Coronary artery (tissue), 2 donors: ENCODE measurements around the gene FBXL17.

Source experiments
- DNase-seq: peaks from one replicate; pipeline ENCODE4 v3.0.0-alpha.2; 2017; ENCODE audit warnings: low spot score
- H3K27ac ChIP-seq, 2 donors: fragments of 200-600 bp; sonication (generic); one replicate each; pipeline ENCODE4 v1.5.1; 2016 to 2019
- H3K4me3 ChIP-seq: fragments of 200-600 bp; sonication (generic); 2 replicates; pipeline ENCODE4 v1.5.1; 2016; ENCODE audit warnings: mild to moderate bottlenecking, moderate library complexity
- TF ChIP-seq, protein P1 (sequence below): fragments of 200-600 bp; sonication (generic); IDR thresholded peaks from one replicate; pipeline ENCODE4 v1.5.1; 2019; ENCODE audit warnings: antibody characterized with exemption

FBXL17 gene

DNA sequence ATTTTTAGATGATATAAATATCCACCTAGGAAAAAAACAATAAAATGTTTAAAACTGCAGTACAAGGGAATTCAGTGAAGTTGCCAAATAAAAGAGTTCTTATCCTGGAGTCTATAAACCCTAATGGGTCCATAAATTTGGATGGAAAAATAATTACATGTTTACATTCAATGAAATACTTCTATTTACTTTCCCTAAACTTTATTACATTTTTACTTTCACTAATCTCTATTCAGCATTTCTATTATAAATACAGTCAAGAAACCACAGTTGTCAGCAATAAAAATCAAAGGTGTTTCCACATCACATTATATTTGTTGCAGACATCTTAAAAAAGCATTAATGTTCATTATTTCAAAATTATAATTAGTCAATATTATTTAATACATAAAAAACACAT, 118.6 kb downstream of the FBXL17 start:
- Histone ChIP-seq H3K27ac (no peak overlapping the region), H3K4me3 (no peak overlapping the region)
- no peak for DNase-seq
- TF ChIP-seq, protein P1, sequence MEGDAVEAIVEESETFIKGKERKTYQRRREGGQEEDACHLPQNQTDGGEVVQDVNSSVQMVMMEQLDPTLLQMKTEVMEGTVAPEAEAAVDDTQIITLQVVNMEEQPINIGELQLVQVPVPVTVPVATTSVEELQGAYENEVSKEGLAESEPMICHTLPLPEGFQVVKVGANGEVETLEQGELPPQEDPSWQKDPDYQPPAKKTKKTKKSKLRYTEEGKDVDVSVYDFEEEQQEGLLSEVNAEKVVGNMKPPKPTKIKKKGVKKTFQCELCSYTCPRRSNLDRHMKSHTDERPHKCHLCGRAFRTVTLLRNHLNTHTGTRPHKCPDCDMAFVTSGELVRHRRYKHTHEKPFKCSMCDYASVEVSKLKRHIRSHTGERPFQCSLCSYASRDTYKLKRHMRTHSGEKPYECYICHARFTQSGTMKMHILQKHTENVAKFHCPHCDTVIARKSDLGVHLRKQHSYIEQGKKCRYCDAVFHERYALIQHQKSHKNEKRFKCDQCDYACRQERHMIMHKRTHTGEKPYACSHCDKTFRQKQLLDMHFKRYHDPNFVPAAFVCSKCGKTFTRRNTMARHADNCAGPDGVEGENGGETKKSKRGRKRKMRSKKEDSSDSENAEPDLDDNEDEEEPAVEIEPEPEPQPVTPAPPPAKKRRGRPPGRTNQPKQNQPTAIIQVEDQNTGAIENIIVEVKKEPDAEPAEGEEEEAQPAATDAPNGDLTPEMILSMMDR, result no peak

DNA sequence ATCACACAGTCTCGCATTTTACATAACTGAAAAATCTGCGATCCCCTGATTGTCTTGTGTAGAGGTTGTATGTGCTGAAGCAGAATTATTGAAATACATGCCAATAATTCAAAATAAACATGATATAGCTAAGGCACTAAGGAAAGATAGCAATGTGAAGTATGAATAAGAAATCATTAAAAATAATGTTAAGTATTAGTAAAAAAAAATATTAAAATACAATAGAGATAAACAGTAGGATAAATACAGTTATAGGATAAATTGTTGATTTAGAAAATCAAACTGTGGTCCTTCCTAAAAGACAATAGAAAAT, 121.1 kb downstream of the FBXL17 start:
- TF ChIP-seq, protein P1, result no peak
- no peak overlapping the region for H3K27ac ChIP-seq
- no peak overlapping the region for H3K4me3 ChIP-seq
- DNase-seq, result no peak

DNA sequence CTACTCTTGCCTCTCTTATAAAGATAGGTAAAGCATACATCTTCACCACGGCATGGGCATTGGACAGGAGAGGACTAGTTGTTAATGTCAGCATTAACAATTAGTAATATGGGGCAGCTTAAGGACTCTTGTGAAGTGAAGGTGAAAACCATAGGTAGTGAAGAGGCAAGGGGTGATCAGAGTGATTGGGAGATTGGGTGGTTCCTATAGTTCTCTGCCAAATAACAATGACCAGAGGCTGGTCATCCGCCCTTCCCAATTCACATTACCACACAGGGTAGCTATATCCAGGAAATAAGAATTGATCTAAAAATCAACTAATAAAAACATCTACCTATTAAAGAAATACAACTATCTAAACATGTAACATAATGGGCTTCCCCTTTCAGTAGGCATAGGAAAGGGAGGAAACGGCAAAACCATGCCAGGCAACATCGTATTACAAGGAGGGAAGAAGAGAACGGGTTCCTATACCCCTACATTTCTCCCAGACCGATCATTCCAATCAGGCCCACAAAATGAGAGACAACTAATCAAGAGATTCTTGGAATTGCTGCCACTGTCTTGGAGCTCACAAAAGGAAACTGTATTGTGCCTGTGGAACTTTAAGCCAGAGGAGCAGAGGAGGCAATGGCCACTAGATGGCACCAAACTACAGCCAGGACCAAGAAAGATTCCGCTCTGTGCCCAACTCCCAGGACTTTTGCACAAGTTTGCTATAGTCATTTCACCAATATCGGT, 121.6 kb downstream of the FBXL17 start:
- peak overlapping the region; percentile 40 for H3K4me3 ChIP-seq
- DNase-seq, result no peak
- TF ChIP-seq, protein P1, result peak; percentile 94
- no peak overlapping the region for H3K27ac ChIP-seq

DNA sequence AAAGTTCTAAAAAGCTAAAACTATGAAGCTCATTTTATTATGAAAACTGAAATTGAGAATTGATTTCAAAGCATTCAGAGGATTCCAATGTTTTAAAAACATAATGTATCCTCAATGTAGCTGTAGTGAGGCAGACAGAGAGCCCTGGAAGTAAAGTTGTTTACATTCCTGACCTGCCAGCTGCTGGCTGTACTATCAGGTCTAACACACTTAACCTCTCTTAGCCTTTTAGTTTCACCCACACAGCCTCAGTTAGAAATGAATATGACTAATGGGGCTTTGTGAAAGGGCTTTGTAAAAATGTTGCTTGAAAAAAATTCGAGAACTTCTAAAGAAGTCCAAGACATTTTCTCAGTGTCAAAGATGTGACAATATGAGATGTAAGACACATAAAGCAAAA, 122.6 kb downstream of the FBXL17 start:
- TF ChIP-seq, protein P1, result no peak
- Histone ChIP-seq H3K4me3 (no peak overlapping the region), H3K27ac (no peak overlapping the region)
- DNase-seq, result no peak

DNA sequence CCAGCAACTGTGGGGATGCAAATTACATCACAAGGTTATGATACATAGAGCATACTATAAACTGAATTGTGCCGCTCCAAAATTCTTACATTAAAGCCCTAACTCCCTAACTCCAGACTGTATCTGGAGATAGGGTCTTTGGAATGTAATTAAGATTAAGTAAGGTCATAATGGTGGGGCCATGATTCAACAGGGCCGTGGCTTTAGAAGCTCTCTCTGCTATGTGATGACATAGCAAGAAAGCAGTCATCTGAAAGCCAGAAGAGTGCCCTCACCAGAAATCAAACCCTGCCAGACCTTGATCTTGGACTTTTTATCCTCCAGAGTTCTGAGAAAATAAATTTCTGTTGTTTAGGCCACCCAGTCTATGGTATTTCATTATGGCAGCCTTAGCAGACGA, 123.9 kb downstream of the FBXL17 start:
- TF ChIP-seq, protein P1, result no peak
- no peak for DNase-seq
- H3K27ac ChIP-seq, result no peak overlapping the region
- no peak overlapping the region for H3K4me3 ChIP-seq

DNA sequence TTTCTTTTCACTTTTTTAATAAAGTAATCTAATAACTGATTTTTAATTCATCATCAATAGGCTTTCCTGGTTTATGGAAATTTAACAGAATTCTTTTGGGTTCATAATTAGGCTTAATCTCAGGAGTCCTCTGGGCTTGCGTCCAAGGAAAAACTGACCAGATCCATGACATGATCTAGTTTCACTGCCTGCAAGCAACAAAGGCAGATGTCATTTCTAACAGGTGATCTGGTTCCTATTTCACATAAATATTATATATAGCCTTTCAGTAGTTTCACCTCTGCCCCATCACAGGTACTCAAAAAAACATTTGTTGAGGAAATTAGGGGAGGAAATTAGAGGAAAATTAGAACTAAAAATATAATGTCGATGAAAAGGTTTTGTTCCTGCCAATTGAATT, 126.4 kb downstream of the FBXL17 start:
- no peak for DNase-seq
- no peak overlapping the region for H3K27ac ChIP-seq
- TF ChIP-seq, protein P1, result no peak

DNA sequence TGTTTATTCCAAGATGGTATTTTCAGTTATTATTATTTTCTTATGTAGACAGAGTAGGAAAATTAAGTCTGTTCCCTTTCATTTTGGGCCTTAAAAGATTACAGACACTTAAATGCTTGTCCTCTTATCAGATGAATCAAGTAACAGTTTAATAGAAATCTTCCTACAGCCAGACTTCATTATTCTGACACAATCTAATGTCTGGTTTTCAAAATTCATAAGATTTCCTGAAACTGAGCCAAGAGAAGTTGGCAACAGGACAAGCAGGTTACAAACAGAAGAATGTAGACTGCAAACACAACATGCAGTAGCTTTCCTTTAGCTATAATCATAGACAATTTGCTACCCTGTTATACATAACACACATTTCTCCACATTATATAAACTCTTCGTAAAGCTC, 130.5 kb downstream of the FBXL17 start:
- DNase-seq, result no peak
- Histone ChIP-seq H3K27ac (no peak overlapping the region), H3K4me3 (no peak overlapping the region)
- TF ChIP-seq, protein P1, result no peak

More for the DNA sequence above, 126.4 kb downstream of the FBXL17 start:
- H3K4me3 ChIP-seq, result no peak overlapping the region
